SH-SY5Y (cell line): Measurements from ENCODE around the gene LTBP3.

ENCODE experiments used
- GATA2 ChIP-seq: IDR thresholded peaks from 2 replicates; pipeline ENCODE4 v1.6.1; 2011; ENCODE audit warnings: mild to moderate bottlenecking, low read depth, low read length
- GATA3 ChIP-seq: IDR thresholded peaks from 2 replicates; pipeline ENCODE4 v1.6.1; 2011; ENCODE audit warnings: low read depth, mild to moderate bottlenecking, low read length, moderate library complexity

The LTBP3 gene

DNA sequence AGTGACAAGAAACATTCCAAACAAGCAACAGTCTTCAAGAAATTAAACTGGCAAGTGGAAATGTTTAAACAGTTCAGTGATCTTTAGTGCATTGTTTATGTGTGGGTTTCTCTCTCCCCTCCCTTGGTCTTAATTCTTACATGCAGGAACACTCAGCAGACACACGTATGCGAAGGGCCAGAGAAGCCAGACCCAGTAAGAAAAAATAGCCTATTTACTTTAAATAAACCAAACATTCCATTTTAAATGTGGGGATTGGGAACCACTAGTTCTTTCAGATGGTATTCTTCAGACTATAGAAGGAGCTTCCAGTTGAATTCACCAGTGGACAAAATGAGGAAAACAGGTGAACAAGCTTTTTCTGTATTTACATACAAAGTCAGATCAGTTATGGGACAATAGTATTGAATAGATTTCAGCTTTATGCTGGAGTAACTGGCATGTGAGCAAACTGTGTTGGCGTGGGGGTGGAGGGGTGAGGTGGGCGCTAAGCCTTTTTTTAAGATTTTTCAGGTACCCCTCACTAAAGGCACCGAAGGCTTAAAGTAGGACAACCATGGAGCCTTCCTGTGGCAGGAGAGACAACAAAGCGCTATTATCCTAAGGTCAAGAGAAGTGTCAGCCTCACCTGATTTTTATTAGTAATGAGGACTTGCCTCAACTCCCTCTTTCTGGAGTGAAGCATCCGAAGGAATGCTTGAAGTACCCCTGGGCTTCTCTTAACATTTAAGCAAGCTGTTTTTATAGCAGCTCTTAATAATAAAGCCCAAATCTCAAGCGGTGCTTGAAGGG is 53.3 kb downstream of the LTBP3 start:
- TF ChIP-seq GATA2 = no peak
- TF ChIP-seq GATA3 = no peak

GRCh38 chr11:65503949-65504673 is 54.0 kb downstream of the LTBP3 start:
- no peak for TF ChIP-seq GATA2
- TF ChIP-seq GATA3 = no peak

GRCh38 chr11:65503368-65503948 is 54.7 kb downstream of the LTBP3 start:
- TF ChIP-seq GATA2 (no peak), GATA3 (no peak)

DNA sequence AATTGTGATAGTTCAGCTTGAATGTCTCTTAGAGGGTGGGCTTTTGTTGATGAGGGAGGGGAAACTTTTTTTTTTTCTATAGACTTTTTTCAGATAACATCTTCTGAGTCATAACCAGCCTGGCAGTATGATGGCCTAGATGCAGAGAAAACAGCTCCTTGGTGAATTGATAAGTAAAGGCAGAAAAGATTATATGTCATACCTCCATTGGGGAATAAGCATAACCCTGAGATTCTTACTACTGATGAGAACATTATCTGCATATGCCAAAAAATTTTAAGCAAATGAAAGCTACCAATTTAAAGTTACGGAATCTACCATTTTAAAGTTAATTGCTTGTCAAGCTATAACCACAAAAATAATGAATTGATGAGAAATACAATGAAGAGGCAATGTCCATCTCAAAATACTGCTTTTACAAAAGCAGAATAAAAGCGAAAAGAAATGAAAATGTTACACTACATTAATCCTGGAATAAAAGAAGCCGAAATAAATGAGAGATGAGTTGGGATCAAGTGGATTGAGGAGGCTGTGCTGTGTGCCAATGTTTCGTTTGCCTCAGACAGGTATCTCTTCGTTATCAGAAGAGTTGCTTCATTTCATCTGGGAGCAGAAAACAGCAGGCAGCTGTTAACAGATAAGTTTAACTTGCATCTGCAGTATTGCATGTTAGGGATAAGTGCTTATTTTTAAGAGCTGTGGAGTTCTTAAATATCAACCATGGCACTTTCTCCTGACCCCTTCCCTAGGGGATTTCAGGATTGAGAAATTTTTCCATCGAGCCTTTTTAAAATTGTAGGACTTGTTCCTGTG is 55.4 kb downstream of the LTBP3 start:
- TF ChIP-seq GATA3 (peak; percentile 54), GATA2 (peak; percentile 29; the same call in 1 of the 2 replicates)

GRCh38 chr11:65502274-65502554 is 55.9 kb downstream of the LTBP3 start:
- TF ChIP-seq GATA3 (no peak), GATA2 (no peak)

DNA sequence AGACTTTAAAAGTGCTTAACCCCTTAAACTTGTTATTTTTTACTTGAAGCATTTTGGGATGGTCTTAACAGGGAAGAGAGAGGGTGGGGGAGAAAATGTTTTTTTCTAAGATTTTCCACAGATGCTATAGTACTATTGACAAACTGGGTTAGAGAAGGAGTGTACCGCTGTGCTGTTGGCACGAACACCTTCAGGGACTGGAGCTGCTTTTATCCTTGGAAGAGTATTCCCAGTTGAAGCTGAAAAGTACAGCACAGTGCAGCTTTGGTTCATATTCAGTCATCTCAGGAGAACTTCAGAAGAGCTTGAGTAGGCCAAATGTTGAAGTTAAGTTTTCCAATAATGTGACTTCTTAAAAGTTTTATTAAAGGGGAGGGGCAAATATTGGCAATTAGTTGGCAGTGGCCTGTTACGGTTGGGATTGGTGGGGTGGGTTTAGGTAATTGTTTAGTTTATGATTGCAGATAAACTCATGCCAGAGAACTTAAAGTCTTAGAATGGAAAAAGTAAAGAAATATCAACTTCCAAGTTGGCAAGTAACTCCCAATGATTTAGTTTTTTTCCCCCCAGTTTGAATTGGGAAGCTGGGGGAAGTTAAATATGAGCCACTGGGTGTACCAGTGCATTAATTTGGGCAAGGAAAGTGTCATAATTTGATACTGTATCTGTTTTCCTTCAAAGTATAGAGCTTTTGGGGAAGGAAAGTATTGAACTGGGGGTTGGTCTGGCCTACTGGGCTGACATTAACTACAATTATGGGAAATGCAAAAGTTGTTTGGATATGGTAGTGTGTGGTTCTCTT is 56.5 kb downstream of the LTBP3 start:
- TF ChIP-seq GATA2 = no peak
- TF ChIP-seq GATA3 = no peak

DNA sequence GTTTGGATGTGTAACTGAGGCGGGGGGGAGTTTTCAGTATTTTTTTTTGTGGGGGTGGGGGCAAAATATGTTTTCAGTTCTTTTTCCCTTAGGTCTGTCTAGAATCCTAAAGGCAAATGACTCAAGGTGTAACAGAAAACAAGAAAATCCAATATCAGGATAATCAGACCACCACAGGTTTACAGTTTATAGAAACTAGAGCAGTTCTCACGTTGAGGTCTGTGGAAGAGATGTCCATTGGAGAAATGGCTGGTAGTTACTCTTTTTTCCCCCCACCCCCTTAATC is 57.0 kb downstream of the LTBP3 start:
- TF ChIP-seq GATA2 (no peak), GATA3 (no peak)

DNA sequence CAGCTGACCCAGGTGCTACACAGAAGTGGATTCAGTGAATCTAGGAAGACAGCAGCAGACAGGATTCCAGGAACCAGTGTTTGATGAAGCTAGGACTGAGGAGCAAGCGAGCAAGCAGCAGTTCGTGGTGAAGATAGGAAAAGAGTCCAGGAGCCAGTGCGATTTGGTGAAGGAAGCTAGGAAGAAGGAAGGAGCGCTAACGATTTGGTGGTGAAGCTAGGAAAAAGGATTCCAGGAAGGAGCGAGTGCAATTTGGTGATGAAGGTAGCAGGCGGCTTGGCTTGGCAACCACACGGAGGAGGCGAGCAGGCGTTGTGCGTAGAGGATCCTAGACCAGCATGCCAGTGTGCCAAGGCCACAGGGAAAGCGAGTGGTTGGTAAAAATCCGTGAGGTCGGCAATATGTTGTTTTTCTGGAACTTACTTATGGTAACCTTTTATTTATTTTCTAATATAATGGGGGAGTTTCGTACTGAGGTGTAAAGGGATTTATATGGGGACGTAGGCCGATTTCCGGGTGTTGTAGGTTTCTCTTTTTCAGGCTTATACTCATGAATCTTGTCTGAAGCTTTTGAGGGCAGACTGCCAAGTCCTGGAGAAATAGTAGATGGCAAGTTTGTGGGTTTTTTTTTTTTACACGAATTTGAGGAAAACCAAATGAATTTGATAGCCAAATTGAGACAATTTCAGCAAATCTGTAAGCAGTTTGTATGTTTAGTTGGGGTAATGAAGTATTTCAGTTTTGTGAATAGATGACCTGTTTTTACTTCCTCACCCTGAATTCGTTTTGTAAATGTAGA is 57.6 kb downstream of the LTBP3 start:
- no peak for TF ChIP-seq GATA2
- no peak for TF ChIP-seq GATA3

DNA sequence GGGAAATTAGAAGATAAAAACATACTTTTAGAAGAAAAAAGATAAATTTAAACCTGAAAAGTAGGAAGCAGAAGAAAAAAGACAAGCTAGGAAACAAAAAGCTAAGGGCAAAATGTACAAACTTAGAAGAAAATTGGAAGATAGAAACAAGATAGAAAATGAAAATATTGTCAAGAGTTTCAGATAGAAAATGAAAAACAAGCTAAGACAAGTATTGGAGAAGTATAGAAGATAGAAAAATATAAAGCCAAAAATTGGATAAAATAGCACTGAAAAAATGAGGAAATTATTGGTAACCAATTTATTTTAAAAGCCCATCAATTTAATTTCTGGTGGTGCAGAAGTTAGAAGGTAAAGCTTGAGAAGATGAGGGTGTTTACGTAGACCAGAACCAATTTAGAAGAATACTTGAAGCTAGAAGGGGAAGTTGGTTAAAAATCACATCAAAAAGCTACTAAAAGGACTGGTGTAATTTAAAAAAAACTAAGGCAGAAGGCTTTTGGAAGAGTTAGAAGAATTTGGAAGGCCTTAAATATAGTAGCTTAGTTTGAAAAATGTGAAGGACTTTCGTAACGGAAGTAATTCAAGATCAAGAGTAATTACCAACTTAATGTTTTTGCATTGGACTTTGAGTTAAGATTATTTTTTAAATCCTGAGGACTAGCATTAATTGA is 58.3 kb downstream of the LTBP3 start:
- TF ChIP-seq GATA3 (no peak), GATA2 (no peak)

GRCh38 chr11:65498977-65499712 is 59.0 kb downstream of the LTBP3 start, which contains the start of gene MALAT1:
TSS of gene MALAT1 (plus strand) at chr11:65499045.
- TF ChIP-seq GATA3 = no peak
- peak; percentile 62; the same call in 1 of the 2 replicates for TF ChIP-seq GATA2

DNA sequence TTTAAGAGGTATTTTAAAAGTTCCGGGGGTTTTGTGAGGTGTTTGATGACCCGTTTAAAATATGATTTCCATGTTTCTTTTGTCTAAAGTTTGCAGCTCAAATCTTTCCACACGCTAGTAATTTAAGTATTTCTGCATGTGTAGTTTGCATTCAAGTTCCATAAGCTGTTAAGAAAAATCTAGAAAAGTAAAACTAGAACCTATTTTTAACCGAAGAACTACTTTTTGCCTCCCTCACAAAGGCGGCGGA is 59.5 kb downstream of the LTBP3 start:
- no peak for TF ChIP-seq GATA3
- TF ChIP-seq GATA2 = no peak

- TF ChIP-seq GATA3 (no peak), GATA2 (no peak)
Observed at GRCh38 chr11:65498042-65498726, 60.0 kb downstream of the LTBP3 start.
